Measurements from ENCODE around the gene CUX1. TPM values are rescaled to one million over a fixed set of nuclear protein-coding genes. Genes with fewer than 3 reads are reported as not detected.

Gene CUX1
- total RNA-seq, 4 donors from 2014 or later: 40.0 to 55.9 (median 47.3) TPM

DNA sequence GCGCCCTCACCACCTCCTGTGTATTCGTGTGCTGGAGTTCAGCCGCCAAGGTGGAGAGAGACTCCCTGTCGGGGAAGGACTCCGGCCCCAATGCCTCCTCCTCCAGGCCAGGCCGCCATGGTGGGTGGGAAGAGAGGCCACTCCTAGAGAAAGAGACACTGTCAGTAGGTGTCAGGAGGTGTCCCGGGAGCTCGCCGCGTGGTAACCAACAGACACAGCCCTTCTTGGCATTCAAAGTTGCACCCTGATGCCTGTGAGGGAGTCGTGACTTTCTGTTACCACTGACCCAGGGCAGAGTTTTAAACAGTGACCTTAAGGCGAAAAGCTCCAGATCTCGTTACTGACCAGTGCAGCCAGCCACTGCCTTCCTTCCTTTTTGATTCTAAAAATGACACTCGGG lies 155.2 kb downstream of the CUX1 start:
- H3K9me3 ChIP-seq: no peaks in the 10 kb centered on the region
- no peak for TF ChIP-seq POLR2A (IDR thresholded peaks at IDR 0.05)
- TF ChIP-seq, protein P1, sequence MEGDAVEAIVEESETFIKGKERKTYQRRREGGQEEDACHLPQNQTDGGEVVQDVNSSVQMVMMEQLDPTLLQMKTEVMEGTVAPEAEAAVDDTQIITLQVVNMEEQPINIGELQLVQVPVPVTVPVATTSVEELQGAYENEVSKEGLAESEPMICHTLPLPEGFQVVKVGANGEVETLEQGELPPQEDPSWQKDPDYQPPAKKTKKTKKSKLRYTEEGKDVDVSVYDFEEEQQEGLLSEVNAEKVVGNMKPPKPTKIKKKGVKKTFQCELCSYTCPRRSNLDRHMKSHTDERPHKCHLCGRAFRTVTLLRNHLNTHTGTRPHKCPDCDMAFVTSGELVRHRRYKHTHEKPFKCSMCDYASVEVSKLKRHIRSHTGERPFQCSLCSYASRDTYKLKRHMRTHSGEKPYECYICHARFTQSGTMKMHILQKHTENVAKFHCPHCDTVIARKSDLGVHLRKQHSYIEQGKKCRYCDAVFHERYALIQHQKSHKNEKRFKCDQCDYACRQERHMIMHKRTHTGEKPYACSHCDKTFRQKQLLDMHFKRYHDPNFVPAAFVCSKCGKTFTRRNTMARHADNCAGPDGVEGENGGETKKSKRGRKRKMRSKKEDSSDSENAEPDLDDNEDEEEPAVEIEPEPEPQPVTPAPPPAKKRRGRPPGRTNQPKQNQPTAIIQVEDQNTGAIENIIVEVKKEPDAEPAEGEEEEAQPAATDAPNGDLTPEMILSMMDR (IDR thresholded peaks at IDR 0.05): no peak
- H3K4me3 ChIP-seq: no peak overlapping the region
- no peaks in the 10 kb centered on the region for H3K36me3 ChIP-seq
- no peaks in the 10 kb centered on the region for H3K4me1 ChIP-seq
- no peak overlapping the region for H3K27ac ChIP-seq
- DNase-seq: no peak
- intact Hi-C loops (cut with DNase I): no loop called here
- WGBS, 2 donors: 87 to 90% methylated on average over 8 to 10 of the region's 14 CpGs
- H3K27me3 ChIP-seq: no peaks in the 10 kb centered on the region

- Histone ChIP-seq H3K4me1 (no peaks in the 10 kb centered on the region), H3K27ac (no peak overlapping the region), H3K36me3 (no peaks in the 10 kb centered on the region), H3K27me3 (no peaks in the 10 kb centered on the region), H3K4me3 (no peak overlapping the region), H3K9me3 (no peaks in the 10 kb centered on the region)
- intact Hi-C loops (cut with DNase I): no loop called here
- no peak for TF ChIP-seq POLR2A (IDR thresholded peaks at IDR 0.05)
- TF ChIP-seq, protein P1 (IDR thresholded peaks at IDR 0.05): no peak
- no peak for DNase-seq
- WGBS, 2 donors: 89 to 90% methylated on average over 7 to 8 of the region's 8 CpGs
These were observed 155.7 kb downstream of the CUX1 start for GRCh38 chr7:101973130-101973529.

DNA sequence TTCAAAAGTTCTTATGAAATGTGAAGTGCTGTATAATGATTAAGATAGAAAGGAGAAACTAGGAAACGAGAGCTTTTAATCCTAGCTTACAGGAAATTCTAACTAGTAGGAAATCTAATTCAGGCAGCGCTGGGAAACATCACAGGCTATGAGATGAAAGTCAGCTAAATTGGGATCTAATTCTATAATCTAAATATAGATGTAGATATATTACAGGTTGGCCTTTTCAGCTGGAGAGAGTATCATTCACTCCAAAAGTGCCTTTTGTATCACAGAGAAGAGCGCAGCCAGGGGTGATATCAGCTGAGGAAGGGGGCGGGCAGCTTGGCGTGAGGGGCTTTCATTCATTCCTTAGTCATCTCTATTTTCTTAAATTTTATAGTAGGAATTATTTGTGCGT lies 157.0 kb downstream of the CUX1 start:
- no peak for DNase-seq
- 84 to 87% methylated on average over 6 of the region's 6 CpGs for WGBS, 2 donors
- no peak for TF ChIP-seq POLR2A (IDR thresholded peaks at IDR 0.05)
- TF ChIP-seq, protein P1 (IDR thresholded peaks at IDR 0.05): no peak
- Histone ChIP-seq H3K27ac (no peak overlapping the region), H3K4me1 (no peaks in the 10 kb centered on the region), H3K9me3 (no peaks in the 10 kb centered on the region), H3K27me3 (no peaks in the 10 kb centered on the region), H3K36me3 (no peaks in the 10 kb centered on the region), H3K4me3 (no peak overlapping the region)
- intact Hi-C loops (cut with DNase I): no loop called here

GRCh38 chr7:101975046-101975445 lies 157.6 kb downstream of the CUX1 start:
- Histone ChIP-seq H3K4me3 (no peak overlapping the region), H3K4me1 (no peaks in the 10 kb centered on the region), H3K9me3 (no peaks in the 10 kb centered on the region), H3K27me3 (no peaks in the 10 kb centered on the region), H3K36me3 (no peaks in the 10 kb centered on the region), H3K27ac (no peak overlapping the region)
- TF ChIP-seq, protein P1 (IDR thresholded peaks at IDR 0.05): no peak
- TF ChIP-seq POLR2A (IDR thresholded peaks at IDR 0.05): no peak
- intact Hi-C loops (cut with DNase I): no loop called here
- WGBS, 2 donors: 86 to 96% methylated on average over 6 to 7 of the region's 7 CpGs
- DNase-seq: no peak

- no peaks in the 10 kb centered on the region for H3K9me3 ChIP-seq
- no peak for DNase-seq
- no peak overlapping the region for H3K4me3 ChIP-seq
- no peaks in the 10 kb centered on the region for H3K36me3 ChIP-seq
- intact Hi-C loops (cut with DNase I): no loop called here
- no peak overlapping the region for H3K27ac ChIP-seq
- WGBS, 2 donors: 76 to 82% methylated on average over 5 of the region's 5 CpGs
- peaks cover 0 to 6% (median 0%) of the 10 kb centered on the region in 3 donors for H3K4me1 ChIP-seq
- no peak for TF ChIP-seq POLR2A (IDR thresholded peaks at IDR 0.05)
- TF ChIP-seq, protein P1 (IDR thresholded peaks at IDR 0.05): no peak
- no peaks in the 10 kb centered on the region for H3K27me3 ChIP-seq
These were observed 159.0 kb downstream of the CUX1 start for GRCh38 chr7:101976411-101976810.

All from esophagus squamous epithelium (tissue), 5 donors.